ENCODE data around the gene TNFRSF6B.

TNFRSF6B gene

GRCh38 chr20:63698739-63699465 lies 2.5 kb downstream of the TNFRSF6B start:
- DNase-seq, result no peak

- no peak for DNase-seq
Observed at GRCh38 chr20:63699466-63700198, 3.2 kb downstream of the TNFRSF6B start.

- no peak for DNase-seq
Observed at GRCh38 chr20:63700199-63701050, 4.0 kb downstream of the TNFRSF6B start.

GRCh38 chr20:63701051-63701328 lies 4.5 kb downstream of the TNFRSF6B start:
- no peak for DNase-seq

DNA sequence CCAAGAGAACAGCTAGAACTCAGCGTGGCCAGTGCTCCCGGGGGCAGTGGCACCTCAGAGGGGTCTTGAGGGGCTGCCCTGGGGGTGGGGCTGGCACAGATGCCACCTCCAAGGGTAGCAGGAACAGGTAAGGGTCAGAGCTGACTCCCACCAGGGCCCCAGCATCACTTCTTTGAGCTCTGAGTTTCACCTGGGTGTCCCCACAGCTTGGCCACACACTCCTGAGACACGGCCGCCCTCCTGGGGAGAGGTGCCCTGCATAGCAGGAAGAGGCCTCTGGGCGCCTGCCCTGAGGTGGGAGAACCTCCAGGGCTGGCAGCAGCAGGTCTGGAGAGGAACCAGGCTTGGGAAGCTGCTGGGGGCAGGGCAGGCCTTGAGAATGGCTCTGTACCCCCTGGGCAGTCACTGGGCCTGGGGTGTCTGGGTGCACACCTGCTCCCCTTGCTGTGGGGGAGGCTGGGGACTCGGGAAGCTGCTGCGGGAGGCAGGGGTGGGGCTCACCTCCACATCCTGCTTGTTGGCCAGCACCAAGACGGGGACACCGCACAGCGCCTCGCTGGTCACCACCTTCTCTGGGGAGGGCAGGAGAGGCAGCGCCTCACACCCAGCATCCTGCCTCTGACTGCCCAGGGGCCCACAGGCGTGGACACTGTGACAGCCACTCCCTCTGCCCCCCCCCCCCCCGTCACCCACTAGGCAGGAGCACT lies 5.0 kb downstream of the TNFRSF6B start:
- no peak for DNase-seq

DNA sequence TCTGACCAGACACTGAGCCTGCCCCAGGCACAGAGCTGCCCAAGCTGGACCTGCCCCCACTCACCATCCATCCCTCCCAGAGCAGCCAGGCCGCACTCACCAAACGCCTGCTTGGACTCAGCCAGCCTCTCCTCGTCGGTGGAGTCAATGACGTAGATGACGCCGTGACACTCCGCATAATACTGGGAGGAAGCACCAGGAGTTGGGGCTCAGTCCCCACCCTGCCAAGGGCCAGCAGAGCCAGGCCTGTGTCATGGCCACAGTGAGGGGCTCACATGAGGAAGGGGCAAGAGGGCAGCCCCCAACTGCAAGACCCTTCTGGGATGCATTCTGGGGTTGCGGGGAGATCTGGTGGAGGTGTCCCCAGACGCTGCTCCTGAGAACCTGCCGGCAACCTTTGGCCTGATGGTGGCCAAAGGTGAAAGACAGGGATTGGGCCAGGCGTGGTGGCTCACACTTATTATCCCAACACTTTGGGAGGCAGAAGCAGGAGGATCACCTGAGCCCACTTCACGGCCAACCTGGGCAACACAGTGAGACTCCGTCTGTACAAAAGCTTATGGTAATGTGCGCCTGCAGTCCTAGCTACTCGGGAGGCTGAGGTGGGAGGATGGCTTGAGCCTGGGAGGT lies 5.7 kb downstream of the TNFRSF6B start:
- DNase-seq, result no peak

DNA sequence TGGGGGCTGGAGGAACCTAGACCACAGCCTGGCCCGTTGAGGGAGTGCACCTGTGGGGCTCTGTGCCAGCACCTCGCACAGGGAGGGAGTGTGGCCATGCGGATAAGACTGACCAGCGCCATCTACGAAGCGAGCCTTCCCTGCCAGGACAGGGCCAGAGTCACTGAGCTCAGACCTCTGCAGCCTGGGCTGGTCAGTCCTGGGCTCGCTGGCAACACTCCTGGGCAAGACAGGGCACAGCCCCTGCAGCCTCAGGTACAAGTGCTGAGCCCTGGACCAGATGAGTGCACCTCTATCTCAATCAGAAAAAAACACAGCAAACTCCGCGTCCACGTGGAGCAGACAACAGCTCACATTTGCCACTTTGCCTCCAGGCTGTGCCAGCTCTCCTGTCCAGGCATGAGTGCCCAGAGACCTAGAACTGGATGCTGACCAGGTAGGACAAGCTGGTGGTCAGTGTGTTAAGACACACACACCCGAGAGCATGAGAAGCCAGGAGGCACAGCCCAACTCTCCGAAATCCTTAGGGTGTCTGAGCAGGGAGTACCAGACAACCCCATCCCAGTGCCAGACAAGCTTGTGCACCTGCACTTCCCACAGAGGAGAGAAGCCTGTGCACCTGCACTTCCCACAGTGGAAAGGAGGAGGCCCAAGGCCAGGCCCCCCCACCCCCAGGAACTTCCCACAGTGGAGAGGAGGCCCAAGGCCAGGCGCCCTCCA lies 6.5 kb downstream of the TNFRSF6B start:
- no peak for DNase-seq

DNA sequence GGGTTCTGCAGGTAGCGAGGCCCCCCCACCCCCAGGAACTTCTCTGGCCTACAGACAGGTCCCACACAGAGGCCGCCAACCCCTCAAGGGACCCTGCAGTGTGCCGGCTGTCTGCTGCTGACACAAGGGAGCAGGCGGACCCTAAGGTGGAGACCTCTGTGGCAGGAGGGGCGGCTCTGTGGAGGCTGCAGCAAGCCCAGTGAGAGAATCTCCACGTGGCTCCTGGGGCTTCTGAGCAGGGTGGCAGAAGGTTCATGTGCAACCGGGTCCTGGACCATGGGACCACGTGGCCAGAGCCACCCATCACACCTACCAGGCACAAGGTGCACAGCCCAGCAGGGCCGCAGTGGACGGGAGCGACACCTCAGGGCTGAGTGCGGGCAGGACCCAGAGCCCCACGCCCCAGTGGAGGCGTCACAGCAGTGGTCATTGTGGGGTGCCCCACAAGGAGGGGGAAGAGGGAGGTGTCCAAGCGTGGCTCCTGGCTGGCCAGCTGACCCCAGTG lies 7.1 kb downstream of the TNFRSF6B start:
- DNase-seq, result no peak

- no peak for DNase-seq
Observed at GRCh38 chr20:63703976-63704748, 7.7 kb downstream of the TNFRSF6B start.

DNA sequence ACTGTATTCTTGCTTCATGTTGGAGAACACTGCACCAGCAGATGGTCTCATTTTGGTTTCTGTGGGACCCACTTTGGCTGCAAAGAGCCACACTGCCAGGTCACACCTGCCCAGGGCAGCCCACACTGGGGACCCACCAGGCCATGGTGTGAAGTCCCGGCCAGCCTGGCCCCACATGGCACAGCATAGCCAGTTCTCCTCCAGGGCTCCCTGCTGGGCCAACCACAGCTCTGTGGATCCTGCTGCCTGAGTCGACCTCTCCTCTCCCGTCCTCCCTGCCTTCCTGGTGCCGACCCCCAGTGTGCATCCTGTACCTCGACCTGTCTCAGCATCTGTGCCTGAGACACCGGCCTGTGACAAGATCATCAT lies 8.3 kb downstream of the TNFRSF6B start:
- DNase-seq, result no peak

DNA sequence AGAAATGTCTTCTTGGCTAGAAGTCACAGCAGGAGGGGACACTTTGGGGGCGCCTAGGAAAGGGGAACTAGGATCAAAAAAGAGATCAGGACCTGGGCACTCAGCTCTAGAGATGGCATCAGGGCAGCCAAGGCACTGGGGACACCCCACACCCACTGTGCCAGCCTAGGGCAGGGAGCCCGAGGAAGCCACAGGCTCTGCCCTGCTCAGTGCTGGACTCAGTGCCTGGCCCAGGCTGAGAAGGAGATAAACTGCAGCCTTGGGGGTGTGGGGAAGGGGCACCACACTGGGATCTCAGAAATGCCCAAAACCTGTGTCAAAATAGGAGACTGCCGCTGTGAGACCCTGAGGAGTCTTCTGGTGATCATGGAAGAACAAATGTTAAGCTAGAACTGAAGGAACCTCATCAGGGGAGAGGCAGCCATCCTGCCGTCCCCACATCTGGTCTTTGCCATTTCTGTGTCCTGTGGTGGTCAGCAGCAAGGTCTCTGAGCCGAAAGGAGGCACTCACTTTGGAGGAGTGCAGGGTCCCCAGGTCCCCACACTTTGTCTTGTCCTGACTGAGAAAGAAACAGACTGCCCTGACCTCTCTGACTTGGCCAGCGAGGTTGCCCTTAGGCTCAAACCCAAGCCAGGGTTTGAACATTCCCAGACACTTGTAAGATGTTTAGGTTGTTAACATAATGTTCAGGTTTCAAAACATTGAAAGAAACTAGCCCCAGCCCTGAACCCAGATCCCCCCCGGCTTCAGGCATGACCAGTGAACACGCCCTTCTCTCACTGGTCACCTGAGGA lies 9.0 kb downstream of the TNFRSF6B start:
- no peak for DNase-seq

DNA sequence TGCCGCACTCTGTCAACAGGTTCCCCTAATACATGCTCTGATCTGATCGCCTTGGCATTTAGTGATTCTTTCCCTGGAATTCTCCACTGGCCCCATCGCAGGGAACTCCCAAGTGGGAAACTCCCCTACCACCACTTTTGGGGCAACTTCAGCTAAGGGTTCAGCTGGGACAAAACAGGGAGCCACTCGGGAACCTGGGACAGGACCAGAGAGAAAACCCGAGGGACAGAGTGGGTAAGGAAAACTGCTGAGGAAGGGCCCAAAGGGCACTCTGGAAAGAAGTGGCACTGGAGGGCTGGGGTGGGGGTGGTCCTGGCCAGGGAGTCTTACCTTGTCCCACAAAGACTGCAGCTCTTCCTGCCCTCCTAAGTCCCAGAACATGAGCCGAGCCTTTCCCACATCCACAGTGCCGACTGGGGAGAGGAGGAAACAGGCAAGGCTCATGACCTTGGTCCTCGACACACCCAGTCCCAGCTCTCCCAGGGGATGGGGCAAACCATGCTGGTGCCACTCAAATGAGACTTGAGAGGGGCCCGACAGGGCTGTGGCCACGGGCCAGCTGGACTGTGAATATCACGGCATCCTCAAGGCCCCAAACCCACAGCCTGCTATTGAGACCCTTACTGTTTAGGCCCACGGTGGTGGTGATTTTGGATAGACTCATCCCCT lies 9.7 kb downstream of the TNFRSF6B start:
- DNase-seq, result no peak

DNA sequence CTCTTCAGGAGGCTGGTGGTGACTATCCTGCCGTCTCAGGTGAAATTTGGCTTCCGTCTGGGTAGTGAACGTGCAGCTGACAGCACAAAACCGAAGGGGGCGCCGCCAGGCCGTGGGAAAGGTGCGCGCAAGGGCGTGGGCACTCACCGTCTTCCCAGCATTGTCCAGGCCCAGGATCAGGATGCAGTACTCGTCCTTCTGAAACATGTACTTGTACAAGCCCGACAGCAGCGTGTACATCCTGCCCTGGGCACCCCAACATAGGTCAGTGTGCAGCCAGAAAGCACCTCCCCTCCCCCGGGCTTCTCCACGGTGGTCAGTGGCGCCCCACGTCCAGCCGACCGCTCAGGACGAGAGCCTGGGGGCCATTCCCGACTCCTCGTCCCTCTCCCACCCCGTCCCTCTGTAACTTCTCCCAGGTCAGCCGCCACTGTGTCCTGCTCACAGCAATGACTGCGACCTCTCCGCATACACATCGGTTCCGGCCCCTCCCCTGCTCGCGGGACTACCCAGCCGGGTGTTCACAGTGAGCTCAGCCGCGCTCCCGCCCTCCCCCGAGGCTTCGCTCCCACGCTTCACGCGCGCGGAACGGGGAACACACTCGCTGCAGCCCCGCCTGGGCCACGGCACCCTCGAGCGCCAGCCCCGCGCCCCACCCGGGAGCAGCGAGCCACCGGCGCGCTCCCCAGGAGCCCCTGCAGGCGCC lies 10.6 kb downstream of the TNFRSF6B start:
- no peak for DNase-seq

GRCh38 chr20:63707558-63708300 lies 11.3 kb downstream of the TNFRSF6B start, which contains the start of the genes ARFRP1 and ZGPAT:
Gene ARFRP1 (minus strand): TSS chr20:63707976. CDS start chr20:63707091, 885 bp downstream.
Gene ZGPAT (plus strand): TSS chr20:63708039. CDS start chr20:63708581, 542 bp downstream.
- DNase-seq, result peak; percentile 77

DNA sequence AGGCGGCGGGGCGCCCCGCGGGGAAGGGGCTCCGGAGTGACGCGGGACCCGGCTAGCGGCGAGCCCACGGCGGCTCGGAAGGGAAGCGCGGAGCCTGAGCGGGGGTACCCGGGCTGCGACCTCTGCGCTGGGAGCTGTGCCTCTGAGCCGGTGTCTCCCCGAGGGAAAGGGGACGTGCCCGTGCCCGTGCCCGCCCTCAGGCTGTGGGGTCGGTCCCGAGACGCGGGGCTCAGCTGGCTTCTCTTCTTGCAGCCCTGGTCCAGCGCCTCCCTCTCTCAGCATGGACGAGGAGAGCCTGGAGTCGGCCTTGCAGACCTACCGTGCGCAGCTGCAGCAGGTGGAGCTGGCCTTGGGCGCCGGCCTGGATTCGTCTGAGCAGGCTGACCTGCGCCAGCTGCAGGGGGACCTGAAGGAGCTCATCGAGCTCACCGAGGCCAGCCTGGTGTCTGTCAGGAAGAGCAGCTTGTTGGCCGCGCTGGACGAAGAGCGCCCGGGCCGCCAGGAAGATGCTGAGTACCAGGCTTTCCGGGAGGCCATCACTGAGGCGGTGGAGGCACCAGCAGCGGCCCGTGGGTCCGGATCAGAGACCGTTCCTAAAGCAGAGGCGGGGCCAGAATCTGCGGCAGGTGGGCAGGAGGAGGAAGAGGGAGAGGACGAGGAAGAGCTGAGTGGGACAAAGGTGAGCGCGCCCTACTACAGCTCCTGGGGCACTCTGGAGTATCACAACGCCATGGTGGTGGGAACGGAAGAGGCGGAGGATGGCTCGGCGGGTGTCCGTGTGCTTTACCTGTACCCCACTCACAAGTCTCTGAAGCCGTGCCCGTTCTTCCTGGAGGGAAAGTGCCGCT lies 12.1 kb downstream of the TNFRSF6B start:
- no peak for DNase-seq

DNA sequence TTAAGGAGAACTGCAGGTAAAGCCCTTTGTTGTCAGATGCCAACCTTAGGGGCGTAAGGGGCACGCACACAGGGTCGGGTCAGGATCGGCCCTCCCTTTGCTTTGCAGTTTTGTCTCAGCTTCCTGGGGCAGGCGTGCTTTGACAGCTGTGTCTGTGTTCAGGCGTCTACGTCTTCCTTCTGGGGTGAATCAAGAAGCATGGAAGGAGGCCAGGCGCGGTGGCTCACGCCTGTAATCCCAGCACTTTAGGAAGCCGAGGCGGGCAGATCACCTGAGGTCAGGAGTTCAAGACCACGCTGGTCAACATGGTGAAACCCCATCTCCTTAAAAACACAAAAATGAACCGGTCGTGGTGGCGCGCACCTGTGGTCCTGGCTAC lies 12.7 kb downstream of the TNFRSF6B start:
- no peak for DNase-seq

GRCh38 chr20:63711085-63711645 lies 14.7 kb downstream of the TNFRSF6B start:
- DNase-seq, result no peak

All from SHP77 treated with DMSO at 0.1 percent for 48 hours (cell line).